Measurements from ENCODE around the gene CNPY1.

Gene CNPY1

GRCh38 chr7:155487509-155488482, 58.6 kb downstream of the CNPY1 start:
- DNase-seq = no peak

DNA sequence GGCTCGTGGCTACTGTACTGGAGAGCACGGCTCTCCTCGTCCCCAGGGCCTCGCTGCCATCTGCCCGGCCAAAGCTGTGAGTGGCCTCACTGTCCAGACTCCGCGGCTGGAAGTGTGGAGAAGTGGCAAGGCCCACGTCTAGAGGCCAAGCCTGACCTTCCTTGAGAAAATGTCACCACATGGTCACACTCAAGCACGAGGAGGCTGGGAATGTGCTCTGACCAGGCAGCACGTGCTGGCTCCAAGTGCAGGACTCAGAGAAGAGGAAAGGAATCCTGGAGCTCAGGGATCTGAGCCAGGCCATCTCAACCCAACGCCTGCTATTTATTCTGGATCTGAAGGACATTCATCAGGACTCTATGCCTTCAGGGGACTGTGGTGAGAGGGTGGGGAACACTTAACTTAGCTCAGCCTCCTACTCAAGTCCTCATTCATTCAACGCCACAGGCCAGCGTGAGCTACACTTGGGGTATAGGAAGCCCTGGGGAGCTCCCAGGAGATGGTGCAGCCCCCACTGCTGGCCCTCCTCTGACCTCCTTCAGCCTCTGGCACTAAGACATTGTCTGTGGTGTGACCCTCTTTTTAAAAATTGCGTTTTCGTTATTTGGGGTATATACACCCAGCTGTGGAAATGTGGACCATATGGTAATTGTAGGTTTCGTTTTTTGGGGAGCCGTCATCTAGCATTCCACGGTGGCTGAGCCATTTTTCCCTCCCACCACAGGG, 59.4 kb downstream of the CNPY1 start:
- no peak for DNase-seq

DNA sequence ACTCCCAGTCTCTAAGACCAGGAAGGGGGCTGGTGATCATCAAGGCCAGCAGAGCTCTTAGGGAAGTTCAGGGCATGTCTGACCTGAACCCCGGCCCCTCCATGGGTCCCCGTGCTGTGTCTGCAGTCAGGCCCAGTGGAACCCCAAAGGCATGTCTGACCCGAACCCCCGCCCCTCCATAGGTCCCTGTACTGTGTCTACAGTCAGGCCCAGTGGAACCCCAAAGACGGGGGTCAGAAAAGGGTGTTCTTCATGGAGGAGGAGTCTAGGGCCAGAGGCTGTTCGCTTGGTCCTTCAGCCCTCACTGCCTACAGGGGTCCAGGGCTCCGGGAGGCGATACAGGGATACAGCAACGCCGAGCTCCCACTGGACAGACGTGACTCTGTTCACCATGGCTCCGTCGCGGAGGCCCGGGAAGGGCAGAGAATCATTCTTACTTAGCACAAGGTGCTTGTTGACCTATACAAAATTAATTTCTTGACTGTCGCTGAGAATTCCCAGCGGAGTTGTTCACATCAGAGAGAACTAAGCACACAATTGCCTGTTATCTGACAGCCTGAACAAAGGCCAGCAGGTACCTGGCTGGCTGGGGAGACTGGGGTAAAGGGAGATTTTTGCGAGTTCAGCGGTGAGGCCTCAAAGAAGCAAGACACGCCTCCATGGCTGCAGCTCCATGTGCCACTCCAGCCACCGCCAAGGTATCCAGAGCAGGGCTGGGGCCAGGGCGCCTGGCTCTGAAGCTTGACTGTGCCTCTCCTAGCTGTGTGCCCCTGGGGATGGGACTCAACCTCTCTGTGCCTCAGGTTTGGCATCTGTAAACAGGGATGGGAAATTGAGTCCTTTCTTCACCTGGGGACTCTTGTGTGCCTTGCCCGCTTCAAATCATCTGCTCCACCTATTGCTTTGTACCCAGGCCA, 61.6 kb downstream of the CNPY1 start:
- DNase-seq = no peak

DNA sequence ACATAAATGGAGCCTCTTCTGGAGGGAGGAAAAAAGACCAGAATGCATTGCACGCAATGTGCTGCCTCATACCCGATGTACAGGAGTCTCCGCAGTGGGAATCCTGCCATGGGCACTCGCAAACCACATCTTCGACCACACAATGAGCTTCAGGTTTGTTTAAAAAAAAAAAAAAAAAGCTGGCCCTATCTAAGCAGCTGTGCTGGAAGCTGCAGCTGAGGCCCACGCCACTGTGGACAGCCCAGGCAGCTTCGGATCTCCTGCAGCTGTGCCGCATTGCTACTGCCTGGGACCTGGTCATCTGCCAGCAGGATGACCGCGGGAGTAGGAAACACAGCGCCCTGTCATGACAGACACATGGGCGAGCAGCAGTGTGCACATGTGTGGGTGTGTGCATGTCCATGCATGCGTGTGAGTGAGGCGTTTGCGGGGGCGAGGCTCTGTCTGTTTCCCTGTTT, 62.5 kb downstream of the CNPY1 start:
- no peak for DNase-seq

DNA sequence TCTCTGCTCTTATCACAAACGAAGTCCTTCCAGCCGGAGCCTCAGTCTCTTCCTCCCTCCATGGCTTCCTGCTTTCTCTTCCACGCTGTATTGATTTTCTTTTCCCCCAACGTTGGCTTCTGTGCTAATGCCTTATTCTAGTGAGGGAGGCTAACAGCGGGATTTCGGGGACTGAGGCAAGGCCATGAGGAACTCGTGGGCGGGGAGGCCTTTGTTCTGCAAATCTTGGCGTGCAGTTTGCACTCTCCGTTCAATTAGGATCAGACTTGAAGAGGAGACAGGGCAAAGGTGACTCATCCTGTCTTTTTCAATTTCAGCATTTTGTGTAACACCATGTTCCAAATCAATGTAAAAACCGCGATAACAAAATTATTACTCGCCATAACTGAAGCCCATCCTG, 63.1 kb downstream of the CNPY1 start:
- DNase-seq = no peak

DNA sequence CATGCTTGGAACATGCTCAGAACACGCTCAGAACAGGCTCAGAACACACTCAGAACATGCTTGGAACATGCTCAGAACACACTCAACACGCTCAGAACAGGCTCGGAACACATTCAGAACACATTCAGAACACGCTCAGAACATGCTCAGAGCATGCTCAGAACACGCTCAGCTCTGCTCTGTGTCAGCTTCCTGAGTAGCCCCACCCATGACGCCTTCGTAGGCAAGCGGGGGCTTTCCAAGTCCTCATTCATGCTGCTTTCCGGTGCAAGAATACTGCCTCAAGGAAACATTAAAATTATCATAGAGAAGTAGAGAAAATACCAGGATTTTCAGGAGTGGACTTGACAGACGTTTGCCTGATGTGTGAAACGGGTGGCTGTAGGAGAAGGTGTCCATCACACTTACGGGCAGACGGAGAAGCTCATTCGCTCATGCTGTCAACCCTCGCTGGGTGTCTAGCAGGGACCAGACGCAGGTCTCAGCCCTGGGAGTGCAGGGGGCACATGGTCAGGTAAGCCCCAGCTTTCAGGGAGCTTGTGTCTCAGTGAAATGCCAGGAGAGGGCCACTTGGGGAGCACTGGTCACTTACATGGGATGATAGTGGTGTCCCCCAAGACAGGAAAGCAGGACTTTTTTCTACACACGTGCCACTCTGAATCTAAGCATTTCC, 63.7 kb downstream of the CNPY1 start:
- no peak for DNase-seq

GRCh38 chr7:155481764-155482163, 64.6 kb downstream of the CNPY1 start:
- no peak for DNase-seq

- no peak for DNase-seq
Measured at GRCh38 chr7:155477476-155477875, 68.9 kb downstream of the CNPY1 start.

DNA sequence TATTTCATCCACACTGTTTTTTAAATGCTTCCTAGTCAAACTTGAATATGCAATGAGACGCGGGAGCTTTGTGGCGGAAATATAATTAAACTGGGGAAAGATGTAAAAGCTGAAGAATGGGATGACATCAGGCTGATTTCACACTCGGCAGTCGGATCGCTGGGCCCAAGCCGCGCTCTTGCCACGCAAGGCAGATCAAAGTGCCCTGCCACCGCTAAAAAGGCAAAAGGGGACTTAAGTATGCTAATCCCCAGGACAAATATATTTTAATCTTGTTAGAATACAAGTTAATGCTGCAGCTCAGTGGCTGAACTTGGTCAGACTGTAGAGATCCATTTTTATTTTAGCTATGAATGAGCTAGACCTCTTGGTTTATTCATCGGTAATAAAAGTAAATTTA, 74.6 kb downstream of the CNPY1 start:
- DNase-seq = no peak

DNA sequence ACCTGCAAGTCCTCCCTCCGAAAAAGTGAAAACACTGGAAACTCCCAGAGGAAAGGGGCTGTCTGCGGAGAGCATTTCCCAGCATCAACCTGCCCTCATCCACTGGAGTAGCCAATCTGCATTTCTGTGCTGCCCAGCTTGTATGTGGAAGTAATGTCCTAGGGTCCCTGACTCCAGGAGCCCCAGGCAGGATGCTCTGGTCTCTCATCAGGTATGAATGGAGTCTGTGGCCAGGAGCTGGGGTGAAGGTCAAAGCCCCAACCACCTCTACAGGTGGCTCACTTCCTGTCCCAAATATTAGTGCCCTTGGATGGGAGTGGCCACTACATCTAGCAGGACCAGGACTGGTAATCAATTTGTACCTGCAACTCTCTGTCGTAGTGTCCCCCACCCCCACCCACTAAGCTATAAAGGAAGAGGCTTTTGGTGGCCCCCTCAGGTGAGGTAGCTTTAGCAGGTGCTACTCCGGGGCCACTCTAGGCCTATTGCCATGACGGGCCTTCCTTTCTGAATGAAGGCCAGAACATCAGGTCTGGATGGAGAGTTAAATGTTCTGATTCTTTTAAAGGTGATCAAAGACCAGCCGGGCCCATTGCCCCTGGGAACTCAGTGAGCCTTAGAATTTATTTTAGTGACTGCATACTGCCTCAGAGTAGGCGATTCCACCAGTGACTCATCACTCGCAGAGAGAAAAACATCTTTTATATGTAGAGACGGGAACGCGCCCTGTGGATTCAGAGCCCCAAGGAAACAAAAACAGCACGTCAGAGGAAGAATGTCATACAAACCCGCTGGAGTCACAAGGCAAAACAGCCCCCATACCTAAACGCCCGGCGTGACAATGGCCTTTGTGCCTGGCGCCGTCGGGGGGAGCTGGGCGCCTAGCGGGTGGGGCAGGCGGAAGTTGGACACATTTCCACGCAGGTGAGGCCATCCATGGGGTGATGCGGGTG, 75.4 kb downstream of the CNPY1 start:
- no peak for DNase-seq

DNA sequence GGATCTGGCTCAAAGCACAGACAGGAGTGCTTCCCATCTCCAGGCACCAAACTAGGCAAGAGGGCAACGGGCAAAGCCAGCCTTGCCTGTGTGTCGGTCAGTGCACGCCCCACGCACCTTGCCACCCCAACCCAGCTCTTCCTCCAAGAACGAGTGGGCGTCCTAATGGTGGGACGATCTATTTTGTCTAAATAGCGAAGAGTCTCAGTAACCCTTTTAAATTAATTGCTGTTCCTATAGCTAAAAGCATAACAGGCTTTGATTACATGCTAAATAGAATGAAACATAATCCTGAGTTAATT, 76.2 kb downstream of the CNPY1 start:
- no peak for DNase-seq

GRCh38 chr7:155469311-155470185, 76.8 kb downstream of the CNPY1 start:
- no peak for DNase-seq

DNA sequence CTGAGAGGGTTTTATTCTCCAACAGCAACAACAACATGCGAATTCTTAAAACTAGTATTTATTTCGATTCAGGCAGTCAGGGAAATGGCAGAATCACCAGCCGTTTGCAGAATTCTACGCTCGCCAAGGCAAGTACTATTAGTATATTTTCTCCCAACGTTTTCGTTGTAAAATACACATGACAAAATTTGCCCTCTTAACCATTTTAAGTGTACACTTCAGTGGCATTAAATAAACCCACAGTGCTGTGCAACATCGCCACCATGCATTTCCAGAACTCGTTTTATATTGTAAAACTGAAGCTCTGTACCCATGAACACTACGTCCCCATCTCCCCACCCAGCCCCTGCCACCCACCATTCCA, 77.6 kb downstream of the CNPY1 start:
- DNase-seq = no peak

DNA sequence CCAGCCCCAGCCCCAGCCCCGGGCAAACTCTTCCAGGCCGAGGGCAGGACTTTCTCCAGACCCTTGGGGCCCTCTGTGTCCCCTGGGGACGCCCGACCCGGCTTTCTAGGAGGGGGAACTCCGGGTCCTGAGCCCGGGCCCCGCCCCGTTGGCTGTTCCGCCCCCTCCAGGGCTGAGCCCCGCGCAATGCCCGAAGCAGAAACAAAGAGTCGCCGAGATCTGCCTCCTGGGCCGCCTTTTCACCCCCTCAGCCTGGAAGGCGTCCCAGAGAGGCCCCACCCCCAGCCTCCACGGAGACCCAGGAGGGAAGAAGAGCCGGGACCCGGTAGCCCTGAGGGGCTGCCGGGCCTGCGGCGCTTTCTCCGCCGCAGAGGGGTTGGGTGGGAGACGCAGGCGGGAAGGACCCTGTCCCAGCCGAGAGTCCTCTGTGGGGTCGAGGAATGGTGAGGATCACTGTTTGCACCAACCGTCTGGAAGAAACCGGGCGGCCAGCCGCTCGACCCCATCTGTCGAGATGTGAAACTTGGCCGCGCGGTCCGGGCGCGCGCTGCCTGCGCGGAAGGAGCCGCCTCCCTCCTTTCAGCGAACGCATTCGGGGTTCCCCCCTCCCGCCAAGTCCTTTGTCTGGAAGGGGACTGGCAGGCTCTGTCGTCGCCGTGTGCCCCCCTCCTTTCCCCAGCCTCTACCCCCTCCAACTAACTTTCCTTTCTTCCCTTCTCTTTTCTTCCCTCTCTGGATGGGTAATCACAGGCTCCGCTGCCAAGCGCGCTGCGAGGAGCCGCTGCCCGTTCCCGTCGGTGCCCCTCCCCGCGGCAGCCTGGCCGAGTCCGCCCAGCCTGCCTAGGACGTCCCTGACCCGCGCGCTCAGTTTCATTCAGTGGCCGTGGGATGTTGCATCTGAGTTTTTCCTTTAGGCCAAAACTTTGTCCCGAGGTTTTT, 78.2 kb downstream of the CNPY1 start:
- DNase-seq = no peak

DNA sequence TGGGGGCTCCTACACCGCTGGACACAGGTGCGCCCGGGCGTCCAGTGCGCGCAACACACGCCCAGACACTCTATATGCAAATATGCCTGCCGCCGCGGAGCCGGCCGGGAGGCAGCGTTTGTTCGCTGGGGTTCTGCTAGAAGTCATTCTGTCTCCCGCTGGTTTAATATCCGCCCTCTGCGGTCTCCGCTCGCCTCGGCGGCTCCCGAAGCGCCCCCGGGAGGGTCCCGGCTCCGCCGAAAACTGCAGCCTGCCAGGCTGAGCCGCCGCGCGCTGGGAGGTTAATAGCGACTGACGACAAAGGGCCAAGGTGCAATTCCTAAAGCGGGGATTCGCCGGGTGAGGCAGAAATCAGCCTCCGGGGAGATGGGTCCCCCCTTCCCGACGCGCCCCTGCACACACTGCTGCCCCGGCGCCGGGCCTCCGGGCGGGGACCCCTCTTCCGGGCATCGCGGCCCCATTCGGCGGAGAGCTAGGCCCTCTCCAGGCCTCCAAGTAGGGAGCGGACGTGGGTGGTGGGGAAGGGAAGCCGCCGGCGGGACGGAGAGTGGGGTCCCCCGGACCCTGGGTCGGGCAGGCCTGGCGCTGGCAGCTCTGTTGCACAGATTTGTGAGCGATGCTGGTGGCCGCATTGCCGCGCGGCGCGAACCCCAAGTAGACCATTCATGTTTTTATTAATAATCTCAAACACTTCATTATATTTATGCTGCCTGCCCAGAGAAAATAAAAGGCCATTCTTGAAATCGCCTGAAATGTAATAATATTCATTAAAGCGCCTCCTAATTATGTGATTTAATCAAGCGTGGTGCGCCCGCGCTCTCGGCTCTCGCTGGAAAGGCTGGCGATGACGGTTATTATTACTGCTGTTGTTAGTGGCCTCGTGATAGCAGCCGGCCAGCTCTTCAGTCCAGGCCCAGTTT, 79.3 kb downstream of the CNPY1 start:
- no peak for DNase-seq

DNA sequence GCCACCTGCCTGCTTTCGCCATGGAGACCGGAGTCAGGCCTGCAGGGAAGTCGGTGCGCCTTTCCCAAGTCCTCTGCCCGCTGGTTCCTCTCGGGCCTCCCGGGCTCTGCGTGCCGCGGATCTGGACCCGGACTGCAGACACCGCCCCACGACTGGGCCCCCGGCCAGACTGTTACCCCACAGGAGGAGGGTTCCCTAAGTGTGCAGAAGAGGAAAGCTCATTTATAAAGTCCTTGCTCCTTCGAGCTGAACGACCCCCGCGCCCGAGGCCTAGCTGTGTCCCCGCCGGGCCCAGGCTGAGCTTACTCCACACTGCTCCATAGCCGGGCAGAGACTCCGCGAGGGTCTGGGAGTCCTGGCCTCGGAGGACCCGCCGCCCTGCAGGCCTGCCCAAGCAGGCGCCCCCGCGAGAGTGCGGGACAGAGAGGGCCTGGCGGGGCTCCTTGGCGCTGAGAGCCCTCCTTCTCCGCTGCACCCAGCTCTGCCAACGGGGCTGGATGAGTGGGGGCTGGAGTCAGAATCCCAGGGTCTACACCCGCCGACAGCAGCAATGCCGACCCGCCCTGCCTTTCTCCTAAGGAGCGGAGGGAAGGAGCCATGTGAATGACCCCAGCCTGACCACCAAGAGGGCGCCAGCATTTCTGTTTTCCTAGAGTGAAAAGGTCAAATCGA, 80.1 kb downstream of the CNPY1 start:
- no peak for DNase-seq

GRCh38 chr7:155465761-155466141, 80.6 kb downstream of the CNPY1 start:
- no peak for DNase-seq

Measured in fibroblast of skin of abdomen (primary cell).